H4 (cell line): ENCODE data around the gene VSTM1. TPM values are rescaled to one million over a fixed set of nuclear protein-coding genes. Genes with fewer than 3 reads are reported as not detected.
A peak's percentile ranks its signal among the peaks of the same experiment; 100 is the strongest.

Experiments used
- DNase-seq: peaks from one replicate; pipeline ENCODE4 v3.0.0-alpha.2; 2015; ENCODE audit warnings: low spot score
- total RNA-seq: library from RNA; depleted of rRNA; stranded (reverse); fragments of >200 nt; shearing (Covaris generic); gene quantifications from 2 replicates; pipeline ENCODE4 v1.2.3, GENCODE V29; 2014; rRNA removed

Gene VSTM1
- total RNA-seq, 1 experiment from 2014 or later = not detected

- no peak for DNase-seq
Measured at GRCh38 chr19:54011507-54012211, 52.0 kb downstream of the VSTM1 start.

GRCh38 chr19:54010474-54010873, 53.2 kb downstream of the VSTM1 start:
- no peak for DNase-seq

GRCh38 chr19:54009440-54009839, 54.3 kb downstream of the VSTM1 start:
- DNase-seq = no peak

GRCh38 chr19:54002495-54003315, 61.0 kb downstream of the VSTM1 start:
- DNase-seq = no peak

- no peak for DNase-seq
Measured at GRCh38 chr19:54001496-54001895, 62.2 kb downstream of the VSTM1 start.

- DNase-seq = no peak
Measured at GRCh38 chr19:53999694-54000093, 64.0 kb downstream of the VSTM1 start.

GRCh38 chr19:53998223-53998622, 65.5 kb downstream of the VSTM1 start:
- DNase-seq = no peak

GRCh38 chr19:53994811-53995210, 68.9 kb downstream of the VSTM1 start:
- DNase-seq = no peak

GRCh38 chr19:53993448-53993847, 70.2 kb downstream of the VSTM1 start:
- DNase-seq = no peak

- no peak for DNase-seq
Measured at GRCh38 chr19:53992815-53993214, 70.9 kb downstream of the VSTM1 start.

GRCh38 chr19:53992211-53992610, 71.5 kb downstream of the VSTM1 start:
- no peak for DNase-seq

- DNase-seq = peak; percentile 55
Measured at GRCh38 chr19:53991224-53992113, 72.2 kb downstream of the VSTM1 start, which contains the start of gene CACNG6. Gene CACNG6 (plus strand): TSS chr19:53991637. CDS start chr19:53992878, 1,241 bp downstream.

Other genes starting within 250 kb of the VSTM1 start
- gene NLRP12, start 239.6 kb downstream of the VSTM1 start, total RNA-seq = 0.31 and 0.37 TPM in 2 replicates
- gene MYADM, start 196.0 kb downstream of the VSTM1 start, total RNA-seq = 4.8 and 17.3 TPM in 2 replicates
- not detected in 2 replicates for gene PRKCG, start 181.7 kb downstream of the VSTM1 start, total RNA-seq
- not detected in 2 replicates for gene CACNG7, start 154.6 kb downstream of the VSTM1 start, total RNA-seq
- gene CACNG8, start 101.0 kb downstream of the VSTM1 start, total RNA-seq = 0.04 and 0.14 TPM in 2 replicates
- gene CACNG6, start 72.3 kb downstream of the VSTM1 start, total RNA-seq = 0.46 and 1.4 TPM in 2 replicates
- not detected in 2 replicates for gene TARM1, start 17.5 kb upstream of the VSTM1 start, total RNA-seq
- 0.06 and 2.2 TPM in 2 replicates for gene OSCAR, start 36.9 kb upstream of the VSTM1 start, total RNA-seq
- 38.8 and 45.2 TPM in 2 replicates for gene NDUFA3, start 39.0 kb upstream of the VSTM1 start, total RNA-seq
- gene TFPT, start 51.8 kb upstream of the VSTM1 start, total RNA-seq = 37.5 and 47.8 TPM in 2 replicates
- 106 and 131 TPM in 2 replicates for gene PRPF31, start 51.9 kb upstream of the VSTM1 start, total RNA-seq
- 18.6 and 27.5 TPM in 2 replicates for gene CNOT3, start 73.9 kb upstream of the VSTM1 start, total RNA-seq
- gene LENG1, start 95.8 kb upstream of the VSTM1 start, total RNA-seq = 15.6 and 18.4 TPM in 2 replicates
- gene TMC4, start 109.3 kb upstream of the VSTM1 start, total RNA-seq = not detected in 2 replicates
- 88.1 and 139 TPM in 2 replicates for gene MBOAT7, start 125.7 kb upstream of the VSTM1 start, total RNA-seq
- gene TSEN34, start 127.4 kb upstream of the VSTM1 start, total RNA-seq = 166 and 167 TPM in 2 replicates
- 2,262 and 2,532 TPM in 2 replicates for gene RPS9, start 137.0 kb upstream of the VSTM1 start, total RNA-seq
- gene LILRB3, start 159.1 kb upstream of the VSTM1 start, total RNA-seq = not detected in 2 replicates
- gene LILRA6, start 178.9 kb upstream of the VSTM1 start, total RNA-seq = not detected in 2 replicates
- gene LILRB5, start 193.4 kb upstream of the VSTM1 start, total RNA-seq = not detected in 2 replicates
- not detected in 2 replicates for gene LILRB2, start 217.2 kb upstream of the VSTM1 start, total RNA-seq
- gene LILRA5, start 249.3 kb upstream of the VSTM1 start, total RNA-seq = not detected in 2 replicates